ENCODE measurements around the gene GFRAL.

GRCh38 chr6:55388211-55388610, 60.9 kb downstream of the GFRAL start:
- no peak for TF ChIP-seq CTCF (conservative IDR thresholded peaks at IDR 0.05 in 1 of 2, IDR thresholded peaks at IDR 0.05 in 1 of 2; ENCODE audit: low read depth in 1 of 2, low read length in 2 of 2)
- TF ChIP-seq EZH2 (IDR thresholded peaks at IDR 0.05; ENCODE audit: low read length, missing control alignments), result no peak

Measured in fibroblast of lung (primary cell).